Loucy (cell line): ENCODE results near the gene CD46.

Experiments
- H2AFZ ChIP-seq: fragments of 200-600 bp; sonication (generic); 2 replicates; pipeline ENCODE4 v1.6.0; 2016; ENCODE audit warnings: antibody characterized with exemption, mild to moderate bottlenecking, low read length, moderate library complexity
- H3F3A ChIP-seq: fragments of 200-600 bp; 2 replicates; pipeline ENCODE4 v1.6.0; 2016; ENCODE audit warnings: antibody characterized with exemption, low read depth, mild to moderate bottlenecking
- H3K27me3 ChIP-seq: fragments of 200-600 bp; sonication (generic); 2 replicates; pipeline ENCODE4 v1.6.1; 2014; ENCODE audit warnings: low read length, mild to moderate bottlenecking; ENCODE audit not compliant: insufficient read depth, poor library complexity, severe bottlenecking
- H3K36me3 ChIP-seq: fragments of 200-600 bp; sonication (generic); 2 replicates; pipeline ENCODE4 v1.6.1; 2016; ENCODE audit warnings: low read length; ENCODE audit not compliant: insufficient read depth
- H3K4me1 ChIP-seq: fragments of 200-600 bp; sonication (generic); 2 replicates; pipeline ENCODE4 v1.5.1; 2014; ENCODE audit warnings: low read length, mild to moderate bottlenecking; ENCODE audit not compliant: insufficient read depth, poor library complexity, severe bottlenecking
- H3K4me2 ChIP-seq: fragments of 200-600 bp; sonication (generic); 2 replicates; pipeline ENCODE4 v1.6.0; 2014; ENCODE audit warnings: antibody characterized with exemption, low read length, low read depth, mild to moderate bottlenecking; ENCODE audit not compliant: poor library complexity, severe bottlenecking
- H3K4me3 ChIP-seq: fragments of 200-600 bp; sonication (generic); 2 replicates; pipeline ENCODE4 v1.5.1; 2014; ENCODE audit warnings: low read length, mild to moderate bottlenecking, mixed read lengths; ENCODE audit not compliant: poor library complexity, severe bottlenecking
- H3K79me2 ChIP-seq: fragments of 200-600 bp; sonication (generic); 2 replicates; pipeline ENCODE4 v1.6.1; 2014; ENCODE audit warnings: low read length; ENCODE audit not compliant: insufficient read depth
- H3K9ac ChIP-seq: fragments of 200-600 bp; sonication (generic); 2 replicates; pipeline ENCODE4 v1.6.0; 2014; ENCODE audit warnings: mild to moderate bottlenecking, low read depth, low read length, moderate library complexity; ENCODE audit not compliant: poor library complexity, severe bottlenecking
- H3K9me2 ChIP-seq: fragments of 200-600 bp; sonication (generic); replicated peaks from 2 replicates; pipeline ENCODE4 v1.6.1; 2016; ENCODE audit warnings: low read depth, low read length, mixed read lengths
- H3K9me3 ChIP-seq: fragments of 200-600 bp; sonication (generic); 2 replicates; pipeline ENCODE4 v1.6.1; 2014; ENCODE audit warnings: mild to moderate bottlenecking, antibody characterized with exemption, low read length, low read depth; ENCODE audit not compliant: insufficient read depth
- H4K20me1 ChIP-seq: fragments of 200-600 bp; sonication (generic); 2 replicates; pipeline ENCODE4 v1.6.0; 2014; ENCODE audit warnings: antibody characterized with exemption, low read length, mild to moderate bottlenecking; ENCODE audit not compliant: insufficient read depth, poor library complexity, severe bottlenecking
- EZH2phosphoT487 ChIP-seq: fragments of 200-600 bp; IDR thresholded peaks from 2 replicates; pipeline ENCODE4 v1.6.1; 2018; ENCODE audit warnings: antibody characterized with exemption, mild to moderate bottlenecking, moderate library complexity, borderline replicate concordance
- TF ChIP-seq, protein P1 (sequence below): fragments of 200-600 bp; sonication (generic); conservative IDR thresholded peaks from 2 replicates; pipeline ENCODE4 v1.5.1; 2014; ENCODE audit warnings: mild to moderate bottlenecking, antibody characterized with exemption, low read length

The CD46 gene

DNA sequence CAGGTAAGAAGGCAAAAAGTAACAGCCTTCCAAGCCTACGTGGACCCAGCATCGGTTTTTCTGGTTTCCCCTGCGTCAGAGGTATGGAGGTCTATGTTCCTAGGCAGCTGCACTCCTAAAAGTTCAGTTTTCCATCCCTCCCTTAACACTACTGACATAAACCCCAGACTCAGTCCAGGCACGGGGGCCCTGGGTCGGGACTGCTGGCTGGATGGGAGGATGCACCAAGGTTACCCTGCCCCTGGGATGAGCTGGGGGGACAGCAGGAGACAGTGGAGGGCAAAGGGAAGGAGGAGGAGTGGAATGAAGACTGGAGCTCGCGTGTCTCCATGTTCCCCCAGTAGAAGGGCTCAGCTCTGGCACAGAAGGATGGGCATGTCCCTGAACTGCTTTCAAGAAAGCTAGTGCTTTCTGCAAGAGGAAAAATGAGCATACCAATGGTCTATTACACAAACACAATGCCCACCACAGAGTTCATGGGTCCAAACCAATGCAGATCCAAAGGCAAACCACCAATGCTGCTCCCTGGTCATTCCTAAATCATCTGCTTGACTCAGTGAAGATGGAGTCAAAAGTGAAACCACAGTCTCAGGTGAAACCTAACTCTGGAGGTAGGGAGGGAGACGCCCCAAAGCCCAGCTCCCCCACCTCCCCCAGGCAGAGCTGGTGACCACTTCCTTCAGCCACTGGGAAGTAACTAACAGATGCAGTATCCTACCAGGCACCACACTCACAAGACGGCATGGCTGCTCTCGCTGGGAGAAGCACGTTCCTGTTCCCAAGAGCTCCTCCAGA is 54.9 kb downstream of the CD46 start:
- H3K27me3 ChIP-seq = no peaks in the 10 kb centered on the region
- no peaks in the 10 kb centered on the region for H3K9me3 ChIP-seq
- peaks cover 74% of the 10 kb centered on the region for H4K20me1 ChIP-seq
- peaks cover 94% of the 10 kb centered on the region; the same call in 1 of the 2 replicates for H3K36me3 ChIP-seq
- H3F3A ChIP-seq = peaks cover 5% of the 10 kb centered on the region; the same call in 1 of the 2 replicates
- no peaks in the 10 kb centered on the region for H3K9me2 ChIP-seq
- peaks cover 37% of the 10 kb centered on the region for H3K79me2 ChIP-seq
- no peak overlapping the region for H3K4me2 ChIP-seq
- H3K4me3 ChIP-seq = no peak overlapping the region
- TF ChIP-seq EZH2phosphoT487 = no peak
- TF ChIP-seq, protein P1, sequence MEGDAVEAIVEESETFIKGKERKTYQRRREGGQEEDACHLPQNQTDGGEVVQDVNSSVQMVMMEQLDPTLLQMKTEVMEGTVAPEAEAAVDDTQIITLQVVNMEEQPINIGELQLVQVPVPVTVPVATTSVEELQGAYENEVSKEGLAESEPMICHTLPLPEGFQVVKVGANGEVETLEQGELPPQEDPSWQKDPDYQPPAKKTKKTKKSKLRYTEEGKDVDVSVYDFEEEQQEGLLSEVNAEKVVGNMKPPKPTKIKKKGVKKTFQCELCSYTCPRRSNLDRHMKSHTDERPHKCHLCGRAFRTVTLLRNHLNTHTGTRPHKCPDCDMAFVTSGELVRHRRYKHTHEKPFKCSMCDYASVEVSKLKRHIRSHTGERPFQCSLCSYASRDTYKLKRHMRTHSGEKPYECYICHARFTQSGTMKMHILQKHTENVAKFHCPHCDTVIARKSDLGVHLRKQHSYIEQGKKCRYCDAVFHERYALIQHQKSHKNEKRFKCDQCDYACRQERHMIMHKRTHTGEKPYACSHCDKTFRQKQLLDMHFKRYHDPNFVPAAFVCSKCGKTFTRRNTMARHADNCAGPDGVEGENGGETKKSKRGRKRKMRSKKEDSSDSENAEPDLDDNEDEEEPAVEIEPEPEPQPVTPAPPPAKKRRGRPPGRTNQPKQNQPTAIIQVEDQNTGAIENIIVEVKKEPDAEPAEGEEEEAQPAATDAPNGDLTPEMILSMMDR = no peak
- peaks cover 5% of the 10 kb centered on the region for H3K4me1 ChIP-seq
- H2AFZ ChIP-seq = no peak overlapping the region
- H3K9ac ChIP-seq = no peak overlapping the region

DNA sequence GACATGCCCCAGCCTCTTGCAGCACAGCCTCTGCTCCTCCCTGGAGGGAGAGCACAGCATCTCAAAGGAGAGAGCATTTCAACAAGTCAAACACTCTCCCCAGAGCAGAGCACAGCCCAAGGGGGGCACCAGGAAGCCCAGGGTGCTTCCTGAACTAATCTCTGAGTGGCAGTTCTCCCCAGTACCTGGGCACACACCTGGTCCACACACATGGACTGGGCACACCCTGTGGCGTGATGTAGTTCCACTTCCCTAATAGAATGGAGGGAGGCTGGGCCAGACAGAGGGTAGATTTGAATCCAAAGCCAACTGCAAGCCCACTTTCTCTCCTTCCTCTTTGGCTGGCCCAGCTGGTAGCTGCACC is 55.5 kb downstream of the CD46 start:
- H2AFZ ChIP-seq = no peak overlapping the region
- no peak overlapping the region for H3K9ac ChIP-seq
- H3K27me3 ChIP-seq = no peaks in the 10 kb centered on the region
- H3K4me3 ChIP-seq = no peak overlapping the region
- no peak overlapping the region for H3K4me2 ChIP-seq
- peaks cover 5% of the 10 kb centered on the region for H3K4me1 ChIP-seq
- TF ChIP-seq, protein P1 = no peak
- TF ChIP-seq EZH2phosphoT487 = no peak
- no peaks in the 10 kb centered on the region for H3K9me2 ChIP-seq
- H3F3A ChIP-seq = peaks cover 2% of the 10 kb centered on the region; the same call in 1 of the 2 replicates
- peaks cover 43% of the 10 kb centered on the region for H3K79me2 ChIP-seq
- no peaks in the 10 kb centered on the region for H3K9me3 ChIP-seq
- peaks cover 94% of the 10 kb centered on the region; the same call in 1 of the 2 replicates for H3K36me3 ChIP-seq
- peaks cover 74% of the 10 kb centered on the region for H4K20me1 ChIP-seq

DNA sequence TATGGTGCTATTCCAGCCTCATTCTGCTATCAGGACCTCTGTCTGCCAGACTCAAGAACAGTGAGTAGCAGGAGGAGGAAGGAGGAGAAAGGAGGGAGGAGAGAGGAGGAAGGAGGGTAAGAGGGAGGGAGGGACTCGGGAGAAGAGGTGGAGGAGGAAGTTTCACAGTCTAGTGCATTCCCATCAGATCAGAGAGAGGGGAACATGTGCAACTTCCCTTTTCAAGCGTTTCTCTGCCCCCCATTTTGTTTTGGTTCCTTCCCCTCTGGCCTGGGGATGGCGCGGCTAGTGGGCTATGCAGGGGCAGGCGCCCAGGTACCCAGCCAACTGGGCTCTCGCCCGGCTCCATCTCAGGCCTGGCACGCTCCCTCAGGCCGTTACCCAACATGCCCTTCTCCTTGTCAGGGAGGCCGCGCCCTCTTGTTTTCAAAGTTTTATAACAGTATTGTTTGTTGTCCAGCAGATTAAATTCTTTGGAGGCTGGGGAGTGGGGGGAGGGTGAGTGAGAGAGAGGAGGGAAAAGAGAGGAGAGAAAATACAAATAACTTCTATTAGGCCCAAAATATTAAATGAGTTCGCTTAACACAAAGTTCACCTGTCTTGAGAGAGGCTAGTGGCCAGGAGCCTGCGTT is 56.0 kb downstream of the CD46 start:
- no peak overlapping the region for H3K9ac ChIP-seq
- no peaks in the 10 kb centered on the region; the same call in 1 of the 2 replicates for H3F3A ChIP-seq
- no peaks in the 10 kb centered on the region for H3K27me3 ChIP-seq
- no peaks in the 10 kb centered on the region for H3K9me3 ChIP-seq
- H3K9me2 ChIP-seq = no peaks in the 10 kb centered on the region
- TF ChIP-seq, protein P1 = no peak
- TF ChIP-seq EZH2phosphoT487 = no peak
- no peak overlapping the region for H3K4me2 ChIP-seq
- H3K4me1 ChIP-seq = peaks cover 5% of the 10 kb centered on the region
- no peak overlapping the region for H2AFZ ChIP-seq
- peaks cover 48% of the 10 kb centered on the region for H3K79me2 ChIP-seq
- no peak overlapping the region for H3K4me3 ChIP-seq
- H3K36me3 ChIP-seq = peaks cover 95% of the 10 kb centered on the region; the same call in 1 of the 2 replicates
- H4K20me1 ChIP-seq = peaks cover 77% of the 10 kb centered on the region
